DND-41 (cell line): ENCODE results near the gene MECR.

ENCODE experiments used
- ATAC-seq: fragments of 200-7000 bp; cut with Tn5 transposase; 3 replicates; pipeline ENCODE4 v1.9.1; 2021; ENCODE audit warnings: low read depth; ENCODE audit not compliant: insufficient read depth
- DNase-seq: peaks from one replicate; pipeline ENCODE4 v3.0.0-alpha.2; 2020
- H2AFZ ChIP-seq: 2 replicates; pipeline ENCODE4 v1.6.0; 2012; ENCODE audit warnings: low read depth, low read length
- H3K27ac ChIP-seq: 2 replicates; pipeline ENCODE4 v1.5.1; 2012; ENCODE audit warnings: low read length, inconsistent platforms
- H3K27me3 ChIP-seq: fragments of 200-600 bp; sonication (generic); 2 replicates; pipeline ENCODE4 v1.6.0; 2012; ENCODE audit warnings: low read length, mild to moderate bottlenecking, inconsistent platforms; ENCODE audit not compliant: insufficient read depth, poor library complexity
- H3K36me3 ChIP-seq: 2 replicates; pipeline ENCODE4 v1.5.1; 2012; ENCODE audit warnings: low read length, inconsistent platforms; ENCODE audit not compliant: insufficient read depth
- H3K4me1 ChIP-seq: 2 replicates; pipeline ENCODE4 v1.5.1; 2012; ENCODE audit warnings: mild to moderate bottlenecking, low read length; ENCODE audit not compliant: insufficient read depth
- H3K4me2 ChIP-seq: 2 replicates; pipeline ENCODE4 v1.6.0; 2012; ENCODE audit warnings: mild to moderate bottlenecking, moderate library complexity, low read length, inconsistent platforms; ENCODE audit not compliant: insufficient read depth
- H3K4me3 ChIP-seq, 2 experiments: fragments of 200-600 bp in 1 of 2; shearing (Covaris generic) in 1 of 2; 2 replicates each; pipeline ENCODE4 v1.5.1; 2012 to 2016; ENCODE audit warnings: inconsistent platforms in 2 of 2, low read length in 2 of 2, mild to moderate bottlenecking in 2 of 2, low read depth in 1 of 2, moderate library complexity in 1 of 2
- H3K79me2 ChIP-seq: 2 replicates; pipeline ENCODE4 v1.6.0; 2012; ENCODE audit warnings: low read length, inconsistent platforms; ENCODE audit not compliant: insufficient read depth
- H3K9ac ChIP-seq: 2 replicates; pipeline ENCODE4 v1.6.0; 2012; ENCODE audit warnings: low read depth, mild to moderate bottlenecking, inconsistent platforms, low read length, moderate library complexity
- H3K9me3 ChIP-seq: 2 replicates; pipeline ENCODE4 v1.5.1; 2012; ENCODE audit warnings: low read length, moderate library complexity, mild to moderate bottlenecking, inconsistent platforms; ENCODE audit not compliant: insufficient read depth, severe bottlenecking
- H4K20me1 ChIP-seq: 2 replicates; pipeline ENCODE4 v1.6.0; 2012; ENCODE audit warnings: low read length; ENCODE audit not compliant: insufficient read depth
- EZH2 ChIP-seq: IDR thresholded peaks from 3 replicates; pipeline ENCODE4 v1.6.1; 2012; ENCODE audit warnings: borderline replicate concordance, low read depth, mild to moderate bottlenecking, moderate library complexity, low read length, inconsistent platforms; ENCODE audit not compliant: severe bottlenecking
- TF ChIP-seq, protein P1 (sequence below): IDR thresholded peaks from 2 replicates; pipeline ENCODE4 v1.5.1; 2012; ENCODE audit warnings: borderline replicate concordance, low read length, moderate library complexity, mild to moderate bottlenecking; ENCODE audit not compliant: poor library complexity, severe bottlenecking; ENCODE audit errors: extremely low read depth

The MECR gene

DNA sequence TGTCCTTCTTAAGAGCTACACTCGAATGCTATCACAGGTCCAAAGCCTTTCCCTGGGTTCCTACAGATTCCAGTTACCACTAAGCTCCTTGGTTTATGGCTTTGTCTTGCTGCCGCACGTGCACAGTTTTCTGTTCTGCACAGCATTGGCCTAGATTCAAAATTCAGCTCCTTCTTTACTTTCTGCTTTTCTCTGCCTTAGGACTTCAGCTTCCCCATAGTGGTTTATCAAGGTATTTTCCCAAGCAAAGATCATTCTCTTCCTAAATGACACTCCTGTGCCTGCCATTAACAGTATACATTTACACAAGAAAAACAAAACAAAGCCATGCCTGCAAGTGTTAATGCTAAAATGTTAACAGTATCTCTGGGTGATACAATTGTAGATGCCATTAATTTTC, 47.4 kb upstream of the MECR start:
- ATAC-seq: no peak

DNA sequence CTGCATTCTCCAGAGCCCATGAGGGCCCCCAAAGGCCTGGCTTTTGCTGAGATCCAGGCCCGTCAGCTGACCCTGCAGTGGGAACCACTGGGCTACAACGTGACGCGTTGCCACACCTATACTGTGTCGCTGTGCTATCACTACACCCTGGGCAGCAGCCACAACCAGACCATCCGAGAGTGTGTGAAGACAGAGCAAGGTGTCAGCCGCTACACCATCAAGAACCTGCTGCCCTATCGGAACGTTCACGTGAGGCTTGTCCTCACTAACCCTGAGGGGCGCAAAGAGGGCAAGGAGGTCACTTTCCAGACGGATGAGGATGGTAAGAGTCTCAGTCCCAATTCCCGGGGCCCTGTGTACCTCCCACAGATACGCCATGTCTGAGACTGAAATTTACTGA, 44.7 kb upstream of the MECR start:
- H4K20me1 ChIP-seq: no peaks in the 10 kb centered on the region
- no peaks in the 10 kb centered on the region for H3K9me3 ChIP-seq
- no peak overlapping the region for H2AFZ ChIP-seq
- TF ChIP-seq, protein P1, sequence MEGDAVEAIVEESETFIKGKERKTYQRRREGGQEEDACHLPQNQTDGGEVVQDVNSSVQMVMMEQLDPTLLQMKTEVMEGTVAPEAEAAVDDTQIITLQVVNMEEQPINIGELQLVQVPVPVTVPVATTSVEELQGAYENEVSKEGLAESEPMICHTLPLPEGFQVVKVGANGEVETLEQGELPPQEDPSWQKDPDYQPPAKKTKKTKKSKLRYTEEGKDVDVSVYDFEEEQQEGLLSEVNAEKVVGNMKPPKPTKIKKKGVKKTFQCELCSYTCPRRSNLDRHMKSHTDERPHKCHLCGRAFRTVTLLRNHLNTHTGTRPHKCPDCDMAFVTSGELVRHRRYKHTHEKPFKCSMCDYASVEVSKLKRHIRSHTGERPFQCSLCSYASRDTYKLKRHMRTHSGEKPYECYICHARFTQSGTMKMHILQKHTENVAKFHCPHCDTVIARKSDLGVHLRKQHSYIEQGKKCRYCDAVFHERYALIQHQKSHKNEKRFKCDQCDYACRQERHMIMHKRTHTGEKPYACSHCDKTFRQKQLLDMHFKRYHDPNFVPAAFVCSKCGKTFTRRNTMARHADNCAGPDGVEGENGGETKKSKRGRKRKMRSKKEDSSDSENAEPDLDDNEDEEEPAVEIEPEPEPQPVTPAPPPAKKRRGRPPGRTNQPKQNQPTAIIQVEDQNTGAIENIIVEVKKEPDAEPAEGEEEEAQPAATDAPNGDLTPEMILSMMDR: no peak
- TF ChIP-seq EZH2: no peak
- no peaks in the 10 kb centered on the region for H3K4me1 ChIP-seq
- H3K79me2 ChIP-seq: no peaks in the 10 kb centered on the region
- DNase-seq (no peak), ATAC-seq (no peak)
- H3K4me3 ChIP-seq: no peak overlapping the region
- no peak overlapping the region for H3K4me2 ChIP-seq
- no peak overlapping the region for H3K27ac ChIP-seq
- H3K36me3 ChIP-seq: no peaks in the 10 kb centered on the region
- no peak overlapping the region for H3K9ac ChIP-seq
- no peaks in the 10 kb centered on the region for H3K27me3 ChIP-seq

More for the DNA sequence above, 47.4 kb upstream of the MECR start:
- no peak overlapping the region for H3K9ac ChIP-seq
- no peaks in the 10 kb centered on the region for H3K36me3 ChIP-seq
- no peaks in the 10 kb centered on the region for H3K27me3 ChIP-seq
- no peaks in the 10 kb centered on the region for H3K9me3 ChIP-seq
- H3K4me1 ChIP-seq: no peaks in the 10 kb centered on the region
- no peak for DNase-seq
- H2AFZ ChIP-seq: no peak overlapping the region
- no peak overlapping the region for H3K4me2 ChIP-seq
- H3K79me2 ChIP-seq: no peaks in the 10 kb centered on the region
- no peak overlapping the region for H3K4me3 ChIP-seq
- TF ChIP-seq, protein P1: no peak
- TF ChIP-seq EZH2: no peak
- H4K20me1 ChIP-seq: no peaks in the 10 kb centered on the region
- H3K27ac ChIP-seq: no peak overlapping the region

DNA sequence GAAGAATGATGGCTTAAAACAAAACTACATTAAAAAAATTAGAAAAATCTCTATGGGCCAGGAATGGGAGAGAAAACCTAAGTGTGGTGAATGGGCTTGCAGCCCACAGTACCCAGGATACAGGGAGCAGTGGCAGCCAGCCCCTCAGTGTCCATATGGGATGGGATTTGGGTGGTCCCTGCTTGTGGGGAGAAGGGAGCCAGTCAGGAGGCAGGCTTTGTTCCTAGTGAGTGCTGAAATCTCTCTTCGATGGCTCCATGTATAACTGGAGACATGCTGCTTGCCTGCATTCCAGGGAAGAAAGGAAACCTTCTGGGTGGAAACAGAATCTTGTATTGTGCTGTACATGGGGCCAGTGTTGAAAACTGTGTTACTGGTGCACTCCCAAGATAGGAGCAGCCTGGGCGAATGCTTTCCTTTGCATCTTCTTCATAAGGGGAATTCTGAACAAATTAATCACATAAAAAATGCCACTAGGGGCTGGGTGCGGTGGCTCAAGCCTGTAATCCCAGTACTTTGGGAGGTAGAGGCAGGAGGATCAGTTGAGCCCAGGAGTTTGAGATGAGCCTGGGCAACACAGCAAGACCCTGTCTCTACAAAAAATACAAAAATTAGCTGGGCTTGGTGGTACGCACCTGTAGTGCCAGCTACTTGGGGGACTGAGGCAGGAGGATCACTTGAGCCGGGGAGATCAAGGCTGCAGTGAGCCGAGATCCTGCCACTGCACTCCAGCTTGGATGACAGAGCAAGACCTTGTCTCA, 41.6 kb upstream of the MECR start:
- Histone ChIP-seq H3K79me2 (no peaks in the 10 kb centered on the region), H3K27ac (no peak overlapping the region), H3K4me3 (no peak overlapping the region), H3K9me3 (no peaks in the 10 kb centered on the region), H3K9ac (no peak overlapping the region), H2AFZ (no peak overlapping the region), H3K4me1 (no peaks in the 10 kb centered on the region), H4K20me1 (no peaks in the 10 kb centered on the region), H3K36me3 (no peaks in the 10 kb centered on the region), H3K27me3 (peaks cover 5% of the 10 kb centered on the region), H3K4me2 (no peak overlapping the region)
- DNase-seq (no peak), ATAC-seq (no peak)
- no peak for TF ChIP-seq EZH2
- TF ChIP-seq, protein P1: no peak

DNA sequence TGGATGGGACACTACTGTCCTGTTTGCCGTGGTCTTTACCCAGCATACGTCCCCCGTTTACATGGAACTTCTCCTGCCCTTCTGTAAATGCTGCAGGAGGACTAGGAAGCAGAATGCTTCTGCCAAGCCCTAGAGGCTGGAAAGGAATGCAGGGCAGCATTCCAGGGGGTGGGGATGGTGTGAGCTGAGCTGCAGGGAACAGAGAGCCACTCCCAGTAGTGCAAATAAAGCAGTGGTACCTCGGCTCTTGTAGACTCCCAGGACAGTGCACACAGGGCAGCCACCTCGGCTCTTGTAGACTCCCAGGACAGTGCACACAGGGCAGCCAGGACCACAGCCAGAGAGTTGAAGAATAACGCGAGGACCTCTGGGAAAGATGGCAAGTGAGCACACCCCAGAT, 41.0 kb upstream of the MECR start:
- DNase-seq (no peak), ATAC-seq (no peak)
- Histone ChIP-seq H3K4me2 (no peak overlapping the region), H3K79me2 (no peaks in the 10 kb centered on the region), H3K4me3 (no peak overlapping the region), H4K20me1 (no peaks in the 10 kb centered on the region), H3K27me3 (peaks cover 5% of the 10 kb centered on the region), H3K9me3 (no peaks in the 10 kb centered on the region), H3K27ac (no peak overlapping the region), H3K9ac (no peak overlapping the region), H2AFZ (no peak overlapping the region), H3K4me1 (no peaks in the 10 kb centered on the region), H3K36me3 (no peaks in the 10 kb centered on the region)
- TF ChIP-seq, protein P1: no peak
- no peak for TF ChIP-seq EZH2
